ENCODE data around the gene RECK. TPM values are rescaled to one million over a fixed set of nuclear protein-coding genes. Genes with fewer than 3 reads are reported as not detected.
"Not testable (repeated sequence)": the region's sequence is repeated elsewhere in the genome, so short reads cannot be mapped to it uniquely, and the experiment has no call there.

Gene RECK
- total RNA-seq, 1 donor = 3.8 TPM

GRCh38 chr9:36102742-36103495, 66.2 kb downstream of the RECK start:
- DNase-seq (ENCODE audit: low read depth in 2 of 3, low spot score in 2 of 3) = peak; percentile 68 to 90 (median 84)

- no peak for DNase-seq (ENCODE audit: low read depth in 2 of 3, low spot score in 2 of 3)
These were observed 72.4 kb downstream of the RECK start for GRCh38 chr9:36109071-36109470.

- no peak for DNase-seq (ENCODE audit: low read depth in 2 of 3, low spot score in 2 of 3)
These were observed 73.7 kb downstream of the RECK start for GRCh38 chr9:36110434-36110833.

DNA sequence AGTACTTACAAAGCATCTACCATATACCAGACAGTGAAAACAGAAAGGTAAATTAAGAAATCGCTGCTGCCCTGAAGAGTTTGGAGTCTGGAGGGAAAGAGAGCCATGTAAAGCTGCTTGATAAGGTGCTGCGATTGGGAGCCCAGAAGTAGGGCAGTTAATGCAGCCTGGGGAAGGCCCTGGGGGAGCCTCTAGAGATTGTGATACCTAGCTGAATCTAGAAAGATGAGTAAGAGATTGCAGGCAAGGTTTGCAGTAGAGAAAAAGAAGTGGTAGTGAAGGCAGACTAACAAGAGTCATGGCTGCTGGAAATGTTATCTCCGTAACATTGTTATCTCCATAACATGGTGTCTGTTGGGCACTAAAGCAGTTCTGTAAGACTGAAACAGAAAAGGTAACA, 75.8 kb downstream of the RECK start:
- DNase-seq (ENCODE audit: low read depth in 2 of 3, low spot score in 2 of 3) = no peak

DNA sequence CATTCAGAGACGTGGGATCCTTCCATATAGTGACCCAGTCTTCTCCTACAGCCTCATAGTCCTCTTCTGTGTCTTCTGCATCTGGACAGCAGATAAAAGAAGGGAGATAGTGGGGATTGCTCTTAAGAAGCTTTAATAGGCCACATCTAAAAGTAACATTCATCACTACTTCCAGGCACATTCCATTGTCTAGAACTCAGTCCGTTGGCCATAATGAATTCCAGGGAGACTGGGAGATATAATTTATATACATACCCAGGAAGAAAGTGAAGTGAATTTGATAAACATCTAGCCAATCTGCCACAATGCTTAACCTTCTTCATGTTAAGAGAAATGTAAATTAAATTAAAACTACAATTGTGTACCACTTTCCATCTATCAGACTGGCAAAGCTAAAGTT, 77.3 kb downstream of the RECK start:
- no peak for DNase-seq (ENCODE audit: low read depth in 2 of 3, low spot score in 2 of 3)

DNA sequence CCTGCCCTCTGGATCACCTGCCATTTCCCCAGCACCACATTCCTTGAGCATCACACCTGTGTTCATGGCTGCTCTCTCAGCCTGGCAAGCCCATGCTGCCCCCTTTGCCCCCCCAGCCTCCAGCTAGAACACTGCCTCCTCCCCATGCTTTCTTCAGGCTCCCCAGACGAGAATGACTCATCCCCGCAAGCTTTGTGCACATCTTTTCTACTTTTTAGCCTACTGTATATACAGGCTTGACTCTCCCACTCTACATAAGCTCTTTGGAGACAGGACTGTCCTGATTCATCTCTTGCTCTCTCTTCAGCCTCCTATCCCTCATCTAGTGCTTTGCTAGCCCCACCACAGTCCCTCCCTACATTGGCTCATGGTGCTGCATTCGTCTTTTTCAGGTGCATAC, 79.9 kb downstream of the RECK start:
- DNase-seq (ENCODE audit: low read depth in 2 of 3, low spot score in 2 of 3) = no peak

DNA sequence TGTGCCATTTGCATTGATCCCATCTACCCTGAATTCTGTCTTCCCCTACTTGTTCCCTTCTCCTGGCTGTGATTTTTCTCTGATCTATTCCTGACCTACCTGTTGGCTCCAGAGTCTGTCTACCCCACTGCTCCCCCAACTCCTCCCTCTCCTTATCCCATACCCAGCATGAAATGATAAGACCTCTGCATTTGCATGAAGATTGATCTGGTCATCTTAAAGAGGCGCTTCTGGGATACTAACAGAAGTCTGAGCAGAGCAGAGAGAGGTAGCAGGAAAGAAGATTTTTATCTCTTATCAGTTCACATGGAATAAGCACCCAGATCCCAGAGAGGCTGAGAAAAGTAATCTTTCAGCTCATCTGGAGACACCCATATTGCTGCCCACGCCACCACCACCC, 81.5 kb downstream of the RECK start:
- no peak for DNase-seq (ENCODE audit: low read depth in 2 of 3, low spot score in 2 of 3)

DNA sequence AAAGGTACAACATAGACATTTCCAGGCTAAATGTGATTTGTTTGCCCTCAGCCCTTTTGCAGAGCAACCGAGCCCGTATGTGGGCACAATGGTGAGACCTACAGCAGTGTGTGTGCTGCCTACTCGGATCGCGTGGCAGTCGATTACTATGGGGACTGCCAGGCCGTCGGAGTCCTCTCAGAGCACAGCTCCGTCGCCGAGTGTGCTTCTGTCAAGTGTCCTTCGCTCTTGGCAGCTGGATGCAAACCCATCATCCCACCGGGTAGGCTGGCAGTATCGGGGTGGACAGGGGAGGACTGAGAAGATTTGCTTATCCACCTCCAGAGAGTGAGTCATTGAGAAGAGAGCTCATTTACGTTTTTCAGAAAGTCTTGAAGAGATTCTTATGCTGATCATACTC, 82.0 kb downstream of the RECK start:
- no peak for DNase-seq (ENCODE audit: low read depth in 2 of 3, low spot score in 2 of 3)

GRCh38 chr9:36119476-36119875, 82.8 kb downstream of the RECK start:
- DNase-seq (ENCODE audit: low read depth in 2 of 3, low spot score in 2 of 3) = no peak

- no peak for DNase-seq (ENCODE audit: low read depth in 2 of 3, low spot score in 2 of 3)
These were observed 84.0 kb downstream of the RECK start for GRCh38 chr9:36120705-36121104.

DNA sequence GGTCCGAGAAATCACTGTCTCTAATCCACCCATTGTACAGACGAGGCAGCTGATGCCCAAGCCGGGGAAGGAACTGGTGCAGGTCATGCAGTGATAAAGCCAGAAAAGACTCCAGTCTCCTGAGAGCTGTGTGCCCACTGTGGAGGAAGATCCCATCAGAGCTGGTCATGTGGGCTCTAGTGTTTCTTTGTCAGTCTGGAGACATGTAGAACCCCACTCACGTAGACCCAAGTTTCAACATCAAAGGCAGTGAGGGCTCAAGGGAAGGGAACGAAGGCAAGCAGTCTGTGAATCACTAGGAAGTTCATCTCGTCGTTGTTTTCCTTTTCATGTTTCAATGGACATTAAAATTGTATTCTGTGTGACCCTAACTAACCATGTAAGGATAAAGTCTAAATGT, 85.3 kb downstream of the RECK start:
- DNase-seq (ENCODE audit: low read depth in 2 of 3, low spot score in 2 of 3) = no peak

GRCh38 chr9:36123515-36123914, 86.8 kb downstream of the RECK start:
- DNase-seq (ENCODE audit: low read depth in 2 of 3, low spot score in 2 of 3) = no peak

DNA sequence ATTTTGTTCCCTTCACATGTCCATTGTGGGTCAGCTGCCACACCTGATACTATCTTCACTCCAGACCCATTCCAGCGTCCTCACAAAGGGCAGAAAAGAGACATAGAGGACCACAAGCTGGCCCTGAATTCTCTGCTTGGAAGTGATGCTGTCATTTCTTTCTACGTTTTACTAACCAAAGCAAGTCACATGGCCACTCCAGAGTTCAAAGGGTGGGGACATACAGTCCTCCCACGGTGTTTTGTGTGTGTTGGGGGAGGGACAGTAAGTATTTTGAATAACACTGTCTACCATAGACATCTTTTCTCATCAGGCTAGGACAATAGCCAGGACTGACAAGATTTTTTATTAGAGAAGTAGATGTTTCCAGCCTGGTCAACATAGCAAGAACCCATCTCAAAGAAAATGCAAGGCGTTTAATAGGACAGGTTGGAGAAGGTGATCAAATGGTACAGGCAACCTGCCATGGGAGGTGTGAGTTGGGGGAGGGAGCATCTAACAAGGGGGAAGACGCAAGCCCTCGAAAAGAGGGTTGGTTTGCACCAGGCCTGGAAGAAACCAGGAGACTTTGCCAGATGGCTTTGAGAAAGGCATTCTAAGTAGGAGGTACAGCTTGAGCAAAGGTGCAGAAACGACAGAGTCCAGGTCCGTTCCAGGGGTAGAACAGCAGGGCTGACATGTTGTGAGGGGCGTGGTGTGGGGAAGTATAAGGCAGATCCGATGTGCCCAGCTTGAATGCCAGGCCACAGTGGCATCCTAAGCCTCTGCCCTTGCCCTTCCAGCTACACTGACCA, 88.5 kb downstream of the RECK start:
- DNase-seq (ENCODE audit: low read depth in 2 of 3, low spot score in 2 of 3) = no peak

DNA sequence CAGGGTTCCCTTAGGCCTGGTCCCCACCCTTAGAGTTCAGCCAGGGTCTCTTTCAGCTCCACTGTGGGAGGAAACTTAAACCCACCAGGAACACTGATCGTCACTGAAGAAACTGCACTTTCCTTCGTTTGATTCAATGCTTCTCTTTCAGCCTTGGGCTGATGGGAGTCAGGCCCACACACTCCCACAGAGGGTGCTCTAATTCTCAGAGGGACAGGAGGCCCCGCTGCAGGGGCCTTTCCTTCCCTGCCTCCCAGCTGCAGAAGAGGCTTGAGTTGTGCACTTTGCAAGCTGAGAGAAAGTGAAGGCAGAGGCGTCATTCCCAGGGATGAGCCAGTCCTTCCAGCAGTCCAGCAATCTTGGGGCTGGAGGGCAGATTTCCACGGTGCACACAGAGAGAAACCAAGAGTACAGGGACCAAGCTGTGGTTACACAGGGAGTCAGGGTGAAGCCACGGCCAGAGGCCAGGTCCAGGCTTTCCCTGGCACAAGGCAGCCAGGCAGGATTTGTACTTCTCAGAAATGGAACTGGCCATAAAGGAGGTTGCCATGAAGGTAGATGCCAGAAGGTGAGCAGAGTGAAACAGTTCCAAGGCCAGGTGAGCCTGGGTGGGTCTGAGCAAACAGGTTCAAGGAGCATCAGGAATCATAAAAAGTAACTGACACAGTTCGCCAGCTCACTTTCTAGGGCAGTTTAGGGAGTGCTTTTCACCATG, 89.5 kb downstream of the RECK start:
- DNase-seq (ENCODE audit: low read depth in 2 of 3, low spot score in 2 of 3) = no peak

DNA sequence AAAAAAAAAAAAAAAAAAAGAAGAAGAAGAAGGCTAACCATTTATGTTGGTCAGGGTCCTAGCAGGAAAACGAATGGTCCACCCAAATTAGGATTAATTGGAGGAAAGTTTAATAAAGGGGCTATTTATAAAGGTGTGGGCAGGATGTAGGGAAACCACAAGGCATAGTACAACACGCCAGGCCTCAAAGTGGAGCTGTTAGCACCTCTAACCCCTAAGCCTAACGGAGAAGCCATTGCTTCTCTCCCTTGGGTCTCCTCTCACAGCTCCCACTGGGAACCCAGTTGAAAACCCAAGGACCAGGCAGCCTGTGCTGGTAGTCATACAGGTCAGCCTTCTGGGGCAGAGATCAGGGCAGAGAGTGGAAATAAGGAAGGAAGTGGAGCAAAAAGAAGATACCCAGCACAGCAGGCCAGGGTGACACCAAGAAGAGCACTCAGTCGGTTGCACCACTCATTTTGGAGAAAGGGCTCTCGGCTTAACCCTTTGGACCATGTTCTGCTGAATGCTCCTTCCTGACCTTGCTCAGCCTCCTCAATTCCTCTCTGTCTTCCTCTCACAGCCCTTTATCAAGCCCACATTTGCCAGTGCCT, 91.0 kb downstream of the RECK start:
- no peak for DNase-seq (ENCODE audit: low read depth in 2 of 3, low spot score in 2 of 3)

GRCh38 chr9:36128349-36128748, 91.6 kb downstream of the RECK start:
- DNase-seq (ENCODE audit: low read depth in 2 of 3, low spot score in 2 of 3) = no peak

DNA sequence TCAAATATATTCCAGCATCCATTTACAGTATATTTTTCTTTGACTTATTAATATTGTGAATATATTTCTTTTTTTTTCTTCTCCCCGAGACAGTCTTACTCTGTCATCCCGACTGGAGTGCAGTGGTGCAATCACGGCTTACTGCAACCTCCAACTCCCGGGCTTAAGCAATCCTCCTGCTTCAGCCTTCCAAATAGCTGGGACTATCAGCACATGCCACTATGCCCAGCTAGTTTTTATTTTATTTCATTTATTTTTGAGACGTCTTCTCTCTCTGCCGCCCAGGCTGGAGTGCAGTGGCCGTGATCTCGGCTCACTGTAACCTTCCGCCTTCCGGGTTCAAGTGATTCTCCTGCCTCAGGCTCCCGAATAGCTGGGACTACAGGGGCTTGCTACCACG, 92.4 kb downstream of the RECK start:
- DNase-seq (ENCODE audit: low read depth in 2 of 3, low spot score in 2 of 3) = no peak

GRCh38 chr9:36131666-36132065, 95.0 kb downstream of the RECK start:
- DNase-seq (ENCODE audit: low read depth in 2 of 3, low spot score in 2 of 3) = not testable (repeated sequence)

- no peak for DNase-seq (ENCODE audit: low read depth in 2 of 3, low spot score in 2 of 3)
These were observed 95.4 kb downstream of the RECK start for GRCh38 chr9:36132086-36132485.

DNA sequence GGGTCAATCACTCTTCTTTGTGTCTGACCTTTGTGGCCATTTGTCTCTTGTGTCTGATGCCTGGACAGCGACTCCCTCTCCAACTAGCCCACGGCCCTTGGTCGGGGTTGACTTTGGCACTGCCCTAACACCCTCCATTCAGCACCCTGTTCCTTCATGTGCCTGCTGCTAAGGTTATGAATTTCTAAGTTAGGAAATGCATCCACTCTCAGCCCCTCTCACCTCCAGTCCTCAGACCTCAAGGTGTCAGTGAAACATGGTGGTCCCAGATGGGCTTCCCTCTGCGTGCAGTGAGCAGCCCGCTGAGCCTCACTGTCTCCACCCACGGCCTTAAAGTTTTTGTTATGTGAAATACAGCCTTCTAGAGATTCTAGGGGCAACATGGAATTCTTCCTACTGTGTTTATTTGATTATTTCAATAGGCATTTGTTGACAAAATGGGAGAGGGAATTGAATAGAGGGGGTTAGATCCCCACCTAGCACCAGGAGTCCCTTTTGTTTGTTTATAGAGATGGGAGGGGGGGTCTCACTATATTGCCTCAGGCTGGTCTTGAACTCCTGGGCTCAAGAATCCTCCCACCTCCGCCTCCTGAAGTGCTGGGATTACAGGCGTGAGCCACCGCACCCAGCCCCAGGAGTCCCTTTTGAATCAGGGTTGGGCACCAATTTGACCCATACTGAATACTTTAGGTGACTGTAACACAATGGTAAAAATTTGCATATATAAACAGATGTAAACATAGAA, 98.2 kb downstream of the RECK start:
- DNase-seq (ENCODE audit: low read depth in 2 of 3, low spot score in 2 of 3) = no peak
